ENCODE results near the gene PHLDA2. TPM values are rescaled to one million over a fixed set of nuclear protein-coding genes. Genes with fewer than 3 reads are reported as not detected.
A peak's percentile ranks its signal among the peaks of the same experiment; 100 is the strongest.

Gene PHLDA2
- total RNA-seq, 1 donor from 2014 or later: 15.5 TPM

DNA sequence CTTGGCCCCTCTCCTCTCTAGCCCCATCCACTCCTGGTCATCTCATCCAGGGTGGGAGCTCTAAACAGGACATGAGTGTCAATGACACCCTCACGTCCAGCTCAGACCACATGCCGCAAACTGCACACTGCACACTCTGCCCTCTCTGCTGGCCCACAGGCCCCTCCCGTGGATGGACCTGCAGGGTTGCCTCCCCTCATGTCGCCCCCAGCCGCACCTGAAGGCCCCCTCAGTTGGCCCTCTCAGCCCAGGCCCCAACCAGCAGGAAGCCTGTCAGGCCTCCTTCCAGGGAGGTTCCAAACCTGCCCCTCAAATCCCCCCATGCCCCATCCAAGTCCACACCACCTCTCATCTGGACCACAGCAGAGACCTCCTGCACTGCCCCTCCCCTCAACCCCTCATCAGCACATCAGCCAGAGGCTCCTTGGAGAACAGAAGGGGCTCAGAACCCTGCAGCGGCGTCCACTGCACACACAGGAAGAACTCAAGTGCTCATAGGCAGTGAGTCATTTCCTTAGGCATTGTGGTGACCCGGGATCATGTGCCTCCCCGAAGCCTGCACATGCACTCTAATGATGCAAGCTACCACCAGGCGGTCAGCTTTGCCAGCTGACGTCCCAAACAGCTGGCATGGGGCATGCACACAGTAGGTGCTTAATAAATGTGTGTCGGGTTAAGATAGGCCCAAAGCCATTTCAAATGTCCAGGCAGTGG, 30.7 kb downstream of the PHLDA2 start:
- ATAC-seq (peak; percentile 71), DNase-seq (peak; percentile 86)
- TF ChIP-seq, protein P1, sequence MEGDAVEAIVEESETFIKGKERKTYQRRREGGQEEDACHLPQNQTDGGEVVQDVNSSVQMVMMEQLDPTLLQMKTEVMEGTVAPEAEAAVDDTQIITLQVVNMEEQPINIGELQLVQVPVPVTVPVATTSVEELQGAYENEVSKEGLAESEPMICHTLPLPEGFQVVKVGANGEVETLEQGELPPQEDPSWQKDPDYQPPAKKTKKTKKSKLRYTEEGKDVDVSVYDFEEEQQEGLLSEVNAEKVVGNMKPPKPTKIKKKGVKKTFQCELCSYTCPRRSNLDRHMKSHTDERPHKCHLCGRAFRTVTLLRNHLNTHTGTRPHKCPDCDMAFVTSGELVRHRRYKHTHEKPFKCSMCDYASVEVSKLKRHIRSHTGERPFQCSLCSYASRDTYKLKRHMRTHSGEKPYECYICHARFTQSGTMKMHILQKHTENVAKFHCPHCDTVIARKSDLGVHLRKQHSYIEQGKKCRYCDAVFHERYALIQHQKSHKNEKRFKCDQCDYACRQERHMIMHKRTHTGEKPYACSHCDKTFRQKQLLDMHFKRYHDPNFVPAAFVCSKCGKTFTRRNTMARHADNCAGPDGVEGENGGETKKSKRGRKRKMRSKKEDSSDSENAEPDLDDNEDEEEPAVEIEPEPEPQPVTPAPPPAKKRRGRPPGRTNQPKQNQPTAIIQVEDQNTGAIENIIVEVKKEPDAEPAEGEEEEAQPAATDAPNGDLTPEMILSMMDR (IDR thresholded peaks at IDR 0.05): no peak
- intact Hi-C loops (cut with DNase I): no loop called here
- H3K9me3 ChIP-seq: no peaks in the 10 kb centered on the region
- no peaks in the 10 kb centered on the region for H3K27me3 ChIP-seq
- peak overlapping the region; percentile 73 for H3K27ac ChIP-seq
- peaks cover 42% of the 10 kb centered on the region for H3K4me1 ChIP-seq
- peak overlapping the region; percentile 16 for H3K4me3 ChIP-seq
- H3K36me3 ChIP-seq: no peaks in the 10 kb centered on the region

DNA sequence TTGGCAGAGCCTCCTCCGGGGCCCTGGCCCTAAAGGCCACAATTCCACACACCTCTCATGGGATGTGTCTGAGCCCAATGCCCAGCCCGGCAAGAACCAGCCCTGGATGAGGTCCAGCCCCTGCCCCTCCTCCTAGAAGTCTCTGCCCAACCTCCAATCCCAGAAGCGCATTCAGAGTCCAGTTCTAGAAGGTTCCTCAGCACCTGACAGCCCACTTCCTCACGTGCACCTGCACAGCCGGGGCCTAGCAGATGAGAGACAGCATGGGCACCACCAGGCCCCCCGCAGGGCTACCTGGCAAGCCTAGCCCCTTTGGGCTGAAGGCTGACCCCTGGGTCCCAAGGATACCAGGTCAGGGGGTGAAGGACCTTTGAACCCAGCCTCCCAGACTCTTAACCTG, 32.2 kb downstream of the PHLDA2 start:
- Histone ChIP-seq H3K9me3 (no peaks in the 10 kb centered on the region), H3K36me3 (no peaks in the 10 kb centered on the region), H3K4me1 (peaks cover 41% of the 10 kb centered on the region), H3K27me3 (no peaks in the 10 kb centered on the region), H3K27ac (no peak overlapping the region), H3K4me3 (no peak overlapping the region)
- intact Hi-C loops (cut with DNase I): no loop called here
- TF ChIP-seq, protein P1 (IDR thresholded peaks at IDR 0.05): no peak
- ATAC-seq (no peak), DNase-seq (no peak)

GRCh38 chr11:2896047-2896446, 33.2 kb downstream of the PHLDA2 start:
- DNase-seq (no peak), ATAC-seq (no peak)
- no peaks in the 10 kb centered on the region for H3K36me3 ChIP-seq
- H3K27ac ChIP-seq: no peak overlapping the region
- peaks cover 43% of the 10 kb centered on the region for H3K4me1 ChIP-seq
- H3K4me3 ChIP-seq: no peak overlapping the region
- intact Hi-C loops (cut with DNase I): no loop called here
- H3K9me3 ChIP-seq: no peaks in the 10 kb centered on the region
- H3K27me3 ChIP-seq: no peaks in the 10 kb centered on the region
- TF ChIP-seq, protein P1 (IDR thresholded peaks at IDR 0.05): no peak

DNA sequence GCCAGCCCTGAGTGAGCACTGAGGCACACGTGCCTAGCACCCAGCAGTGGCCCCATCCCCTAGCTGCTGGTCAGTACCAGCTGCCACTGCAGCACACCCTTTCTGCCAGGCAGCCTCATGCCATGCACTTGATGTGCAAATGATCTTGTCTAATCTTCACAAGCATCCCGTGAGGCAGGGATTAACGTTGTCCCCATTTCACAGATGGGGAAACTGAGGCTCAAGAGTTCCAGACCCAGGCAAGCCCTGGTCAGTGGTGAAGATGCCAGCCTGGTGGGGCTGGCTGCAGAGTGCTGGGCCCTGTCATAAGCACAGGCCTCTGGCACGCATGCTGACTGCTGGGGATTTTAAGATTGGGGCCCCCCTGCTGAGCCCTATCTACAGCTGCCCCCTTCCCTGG, 35.3 kb downstream of the PHLDA2 start:
- intact Hi-C loops (cut with DNase I): no loop called here
- TF ChIP-seq, protein P1 (IDR thresholded peaks at IDR 0.05): no peak

GRCh38 chr11:2892967-2893528, 36.2 kb downstream of the PHLDA2 start:
- DNase-seq (no peak), ATAC-seq (peak; percentile 36)
- Histone ChIP-seq H3K27ac (peak overlapping the region; percentile 75), H3K4me3 (peak overlapping the region; percentile 52), H3K9me3 (no peaks in the 10 kb centered on the region), H3K27me3 (no peaks in the 10 kb centered on the region), H3K36me3 (no peaks in the 10 kb centered on the region), H3K4me1 (peaks cover 26% of the 10 kb centered on the region)
- TF ChIP-seq, protein P1 (IDR thresholded peaks at IDR 0.05): peak; percentile 22
- intact Hi-C loops (cut with DNase I): no loop called here

More for the DNA sequence above, 35.3 kb downstream of the PHLDA2 start:
- DNase-seq (no peak), ATAC-seq (no peak)
- H3K9me3 ChIP-seq: no peaks in the 10 kb centered on the region
- no peaks in the 10 kb centered on the region for H3K27me3 ChIP-seq
- H3K4me1 ChIP-seq: peaks cover 30% of the 10 kb centered on the region
- H3K27ac ChIP-seq: no peak overlapping the region
- H3K36me3 ChIP-seq: no peaks in the 10 kb centered on the region
- H3K4me3 ChIP-seq: no peak overlapping the region

Measured in upper lobe of right lung (tissue), 1 donor.